Peyer's patch (tissue), 4 donors: ENCODE results near the gene EPB41L1.

Experiments
- CTCF ChIP-seq, 6 experiments: fragments of 450-650 bp in 4 of 6; fragments of 200-600 bp in 2 of 6; sonication (generic) in 1 of 6; IDR thresholded peaks; one replicate each; pipeline ENCODE4 v1.5.1; 2017 to 2019; ENCODE audit warnings: antibody characterized with exemption in 6 of 6, mild to moderate bottlenecking in 3 of 6, moderate library complexity in 1 of 6
- POLR2A ChIP-seq, 2 donors: fragments of 450-650 bp; IDR thresholded peaks; one replicate each; pipeline ENCODE4 v1.5.1; 2017; ENCODE audit warnings: antibody characterized with exemption in 2 of 2, mild to moderate bottlenecking in 2 of 2, moderate library complexity in 2 of 2

GRCh38 chr20:36128463-36129159, 25.9 kb upstream of the EPB41L1 start:
- TF ChIP-seq CTCF (IDR thresholded peaks at IDR 0.05) = no peak
- no peak for TF ChIP-seq POLR2A (IDR thresholded peaks at IDR 0.05)
